Measurements from ENCODE around the gene B4GALNT2. TPM values are rescaled to one million over a fixed set of nuclear protein-coding genes. Genes with fewer than 3 reads are reported as not detected.

The B4GALNT2 gene
- total RNA-seq, 3 donors from 2014 or later (not counting 1 experiment from before 2014, with no cell fraction given): 0.05 TPM; not detected in 1

DNA sequence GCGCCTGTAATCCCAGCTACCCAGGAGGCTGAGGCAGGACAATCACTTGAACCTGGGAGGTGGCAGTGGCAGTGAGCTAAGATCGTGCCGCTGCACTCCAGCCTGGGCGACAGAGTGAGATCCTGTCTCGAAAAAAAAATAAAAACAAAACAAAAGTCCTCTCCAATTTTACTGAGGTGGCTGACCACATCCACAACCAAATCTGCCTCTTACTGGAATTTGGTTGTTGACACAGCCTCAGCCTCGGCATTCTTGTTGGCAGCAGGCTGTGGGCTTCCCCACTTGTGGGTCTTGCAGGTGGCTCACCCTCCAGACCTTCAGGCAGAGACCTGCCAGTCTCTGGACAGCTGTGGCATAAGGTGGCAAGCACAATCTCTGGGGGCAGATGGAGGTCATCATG is 15.6 kb downstream of the B4GALNT2 start:
- intact Hi-C loops (cut with micrococcal nuclease): no loop called here

GRCh38 chr17:49151996-49152395 is 19.4 kb downstream of the B4GALNT2 start:
- H3K4me3 ChIP-seq (ENCODE audit: low read length): no peak overlapping the region
- no peak for DNase-seq
- intact Hi-C loops (cut with micrococcal nuclease): no loop called here
- H3K36me3 Mint-ChIP-seq: no peaks in the 10 kb centered on the region
- peaks cover 8 to 12% of the 10 kb centered on the region in 2 donors for H3K27me3 Mint-ChIP-seq (ENCODE audit: low read depth in 2 of 2)
- no peak for ATAC-seq
- no peak overlapping the region for H3K27ac ChIP-seq (ENCODE audit: low read length)
- no peaks in the 10 kb centered on the region for H3K4me1 ChIP-seq (ENCODE audit: control insufficient read depth, insufficient read depth, low read length)
- H3K4me3 Mint-ChIP-seq: no peak overlapping the region
- no peaks in the 10 kb centered on the region for H3K36me3 ChIP-seq (ENCODE audit: control insufficient read depth, insufficient read depth, low read length)
- H3K9me3 Mint-ChIP-seq: no peaks in the 10 kb centered on the region
- H3K27me3 ChIP-seq (ENCODE audit: control insufficient read depth, insufficient read depth, low read length): peaks cover 4% of the 10 kb centered on the region
- H3K4me1 Mint-ChIP-seq: no peaks in the 10 kb centered on the region
- TF ChIP-seq, protein P1, sequence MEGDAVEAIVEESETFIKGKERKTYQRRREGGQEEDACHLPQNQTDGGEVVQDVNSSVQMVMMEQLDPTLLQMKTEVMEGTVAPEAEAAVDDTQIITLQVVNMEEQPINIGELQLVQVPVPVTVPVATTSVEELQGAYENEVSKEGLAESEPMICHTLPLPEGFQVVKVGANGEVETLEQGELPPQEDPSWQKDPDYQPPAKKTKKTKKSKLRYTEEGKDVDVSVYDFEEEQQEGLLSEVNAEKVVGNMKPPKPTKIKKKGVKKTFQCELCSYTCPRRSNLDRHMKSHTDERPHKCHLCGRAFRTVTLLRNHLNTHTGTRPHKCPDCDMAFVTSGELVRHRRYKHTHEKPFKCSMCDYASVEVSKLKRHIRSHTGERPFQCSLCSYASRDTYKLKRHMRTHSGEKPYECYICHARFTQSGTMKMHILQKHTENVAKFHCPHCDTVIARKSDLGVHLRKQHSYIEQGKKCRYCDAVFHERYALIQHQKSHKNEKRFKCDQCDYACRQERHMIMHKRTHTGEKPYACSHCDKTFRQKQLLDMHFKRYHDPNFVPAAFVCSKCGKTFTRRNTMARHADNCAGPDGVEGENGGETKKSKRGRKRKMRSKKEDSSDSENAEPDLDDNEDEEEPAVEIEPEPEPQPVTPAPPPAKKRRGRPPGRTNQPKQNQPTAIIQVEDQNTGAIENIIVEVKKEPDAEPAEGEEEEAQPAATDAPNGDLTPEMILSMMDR (IDR thresholded peaks at IDR 0.05): no peak
- H3K9me3 ChIP-seq (ENCODE audit: control insufficient read depth, insufficient read depth, low read length): no peaks in the 10 kb centered on the region
- 66% methylated on average over 4 of the region's 4 CpGs for WGBS (ENCODE audit: insufficient coverage)
- no peak overlapping the region for H3K27ac Mint-ChIP-seq

More for the DNA sequence above, 15.6 kb downstream of the B4GALNT2 start:
- Histone ChIP-seq H3K4me3 (ENCODE audit: low read length) (no peak overlapping the region), H3K36me3 (ENCODE audit: control insufficient read depth, insufficient read depth, low read length) (no peaks in the 10 kb centered on the region), H3K9me3 (ENCODE audit: control insufficient read depth, insufficient read depth, low read length) (no peaks in the 10 kb centered on the region), H3K4me1 (ENCODE audit: control insufficient read depth, insufficient read depth, low read length) (no peaks in the 10 kb centered on the region), H3K27me3 (ENCODE audit: control insufficient read depth, insufficient read depth, low read length) (peaks cover 2% of the 10 kb centered on the region), H3K27ac (ENCODE audit: low read length) (no peak overlapping the region)
- H3K36me3 Mint-ChIP-seq: no peaks in the 10 kb centered on the region
- WGBS (ENCODE audit: insufficient coverage): 84% methylated on average over 6 of the region's 6 CpGs
- no peak overlapping the region for H3K4me3 Mint-ChIP-seq
- no peaks in the 10 kb centered on the region for H3K9me3 Mint-ChIP-seq
- no peaks in the 10 kb centered on the region for H3K4me1 Mint-ChIP-seq
- DNase-seq: no peak
- H3K27ac Mint-ChIP-seq: no peak overlapping the region
- no peak for ATAC-seq
- peaks cover 19 to 33% of the 10 kb centered on the region in 2 donors for H3K27me3 Mint-ChIP-seq (ENCODE audit: low read depth in 2 of 2)
- TF ChIP-seq, protein P1 (IDR thresholded peaks at IDR 0.05): no peak

- Mint-ChIP-seq H3K9me3 (no peaks in the 10 kb centered on the region), H3K36me3 (no peaks in the 10 kb centered on the region), H3K27me3 (ENCODE audit: low read depth in 2 of 2) (peaks cover 29 to 33% of the 10 kb centered on the region in 2 donors), H3K4me1 (no peaks in the 10 kb centered on the region), H3K27ac (no peak overlapping the region), H3K4me3 (no peak overlapping the region)
- WGBS (ENCODE audit: insufficient coverage): 77% methylated on average over 11 of the region's 11 CpGs
- Histone ChIP-seq H3K4me1 (ENCODE audit: control insufficient read depth, insufficient read depth, low read length) (no peaks in the 10 kb centered on the region), H3K27me3 (ENCODE audit: control insufficient read depth, insufficient read depth, low read length) (peaks cover 2% of the 10 kb centered on the region), H3K27ac (ENCODE audit: low read length) (no peak overlapping the region), H3K36me3 (ENCODE audit: control insufficient read depth, insufficient read depth, low read length) (no peaks in the 10 kb centered on the region), H3K4me3 (ENCODE audit: low read length) (no peak overlapping the region), H3K9me3 (ENCODE audit: control insufficient read depth, insufficient read depth, low read length) (no peaks in the 10 kb centered on the region)
- intact Hi-C loops (cut with micrococcal nuclease): no loop called here
- no peak for DNase-seq
- ATAC-seq: no peak
- TF ChIP-seq, protein P1 (IDR thresholded peaks at IDR 0.05): no peak
These were observed 23.7 kb downstream of the B4GALNT2 start for GRCh38 chr17:49156256-49156655.

GRCh38 chr17:49157784-49158183 is 25.2 kb downstream of the B4GALNT2 start:
- no peaks in the 10 kb centered on the region for H3K4me1 ChIP-seq (ENCODE audit: control insufficient read depth, insufficient read depth, low read length)
- intact Hi-C loops (cut with micrococcal nuclease): no loop called here
- Mint-ChIP-seq H3K4me3 (no peak overlapping the region), H3K9me3 (no peaks in the 10 kb centered on the region), H3K4me1 (no peaks in the 10 kb centered on the region), H3K36me3 (no peaks in the 10 kb centered on the region), H3K27me3 (ENCODE audit: low read depth in 2 of 2) (peaks cover 26 to 33% of the 10 kb centered on the region in 2 donors), H3K27ac (no peak overlapping the region)
- no peaks in the 10 kb centered on the region for H3K9me3 ChIP-seq (ENCODE audit: control insufficient read depth, insufficient read depth, low read length)
- TF ChIP-seq, protein P1 (IDR thresholded peaks at IDR 0.05): no peak
- no peak overlapping the region for H3K4me3 ChIP-seq (ENCODE audit: low read length)
- H3K27me3 ChIP-seq (ENCODE audit: control insufficient read depth, insufficient read depth, low read length): peaks cover 2% of the 10 kb centered on the region
- 88% methylated on average over 8 of the region's 8 CpGs for WGBS (ENCODE audit: insufficient coverage)
- H3K36me3 ChIP-seq (ENCODE audit: control insufficient read depth, insufficient read depth, low read length): no peaks in the 10 kb centered on the region
- no peak for ATAC-seq
- no peak overlapping the region for H3K27ac ChIP-seq (ENCODE audit: low read length)
- no peak for DNase-seq

Measured in natural killer cell (primary cell).